K562 (cell line): Measurements from ENCODE around the gene IGSF23. TPM values are rescaled to one million over a fixed set of nuclear protein-coding genes. Genes with fewer than 3 reads are reported as not detected.
A peak's percentile ranks its signal among the peaks of the same experiment; 100 is the strongest.

Experiments
- ATAC-seq: fragments of 200-7000 bp; cut with Tn5 transposase; 3 replicates; pipeline ENCODE4 v1.9.1; 2020; ENCODE audit warnings: moderate library complexity
- BruUV-seq: library from RNA; stranded (reverse); fragments of 400-500 nt; replicated peaks from 2 replicates; lab custom pipeline; 2021; lab: Mats Ljungman, UMichigan
- CTCF ChIA-PET: fragments of 300-600 bp; formaldehyde crosslinking; extraction: SDS; loops from one replicate; lab custom pipeline; 2021; ENCODE audit warnings: low intra/inter-chr PET ratio; lab: Yijun Ruan, JAX
- POLR2A ChIA-PET: fragments of 300-600, 350-650 bp; sonication (Branson Sonifier 250); formaldehyde crosslinking; extraction: SDS; loops from one replicate; lab custom pipeline; 2021; ENCODE audit warnings: antibody characterized with exemption, inconsistent platforms; lab: Yijun Ruan, JAX
- DNase-seq, 4 experiments: peaks; one replicate each; pipeline versions ENCODE4 v3.0.0 to v3.0.0-alpha.2; 2011 to 2018; ENCODE audit warnings: low spot score in 3 of 4, mixed read lengths in 3 of 4; ENCODE audit errors: extremely low read depth in 1 of 4
- FAIRE-seq: peaks from 2 replicates; lab custom pipeline; 2011; peaks lifted over from hg19 to GRCh38; lab: Jason Lieb, UNC
- H2AFZ ChIP-seq: 2 replicates; pipeline ENCODE4 v1.6.0; 2011; ENCODE audit warnings: low read depth, low read length, control low read depth, inconsistent platforms
- H3K27ac ChIP-seq: fragments of 200-600 bp; 3 replicates; pipeline ENCODE4 v1.8.0; 2011; ENCODE audit warnings: low read depth, mild to moderate bottlenecking, control low read depth, inconsistent platforms, low read length, moderate library complexity, mixed read lengths; ENCODE audit errors: extremely low read depth
- H3K27me3 ChIP-seq, 2 experiments: fragments of 300-600 bp in 1 of 2; 2 replicates in 1 of 2; 3 replicates in 1 of 2; pipeline versions ENCODE4 v1.6.0 to v1.8.0; 2011; ENCODE audit warnings: inconsistent platforms in 2 of 2, low read length in 2 of 2, mild to moderate bottlenecking in 1 of 2, mixed read lengths in 1 of 2, moderate library complexity in 1 of 2; ENCODE audit not compliant: control insufficient read depth in 2 of 2, insufficient read depth in 2 of 2
- H3K36me3 ChIP-seq: fragments of 300-600 bp; 3 replicates; pipeline ENCODE4 v1.8.0; 2011; ENCODE audit warnings: mild to moderate bottlenecking, low read length, inconsistent platforms; ENCODE audit not compliant: control insufficient read depth, insufficient read depth
- H3K4me1 ChIP-seq, 2 experiments: fragments of 200-600 bp in 1 of 2; replicated peaks in 1 of 2; 2 replicates in 1 of 2; 3 replicates in 1 of 2; pipeline versions ENCODE4 v1.5.1 to v1.8.0; 2011; ENCODE audit warnings: inconsistent platforms in 2 of 2, low read length in 2 of 2, mild to moderate bottlenecking in 1 of 2, mixed read lengths in 1 of 2, moderate library complexity in 1 of 2; ENCODE audit not compliant: control insufficient read depth in 2 of 2, insufficient read depth in 2 of 2
- H3K4me2 ChIP-seq: 2 replicates; pipeline ENCODE4 v1.6.1; 2011; ENCODE audit warnings: low read length, control low read depth, inconsistent platforms, mixed read lengths; ENCODE audit not compliant: insufficient read depth
- H3K4me3 ChIP-seq: fragments of 200-600 bp; sonication (generic), shearing (Covaris generic); 2 replicates; pipeline ENCODE4 v1.5.1; 2016; ENCODE audit warnings: control low read depth, inconsistent platforms
- H3K79me2 ChIP-seq: fragments of 200-600 bp; 3 replicates; pipeline ENCODE4 v1.8.0; 2011; ENCODE audit warnings: low read length, inconsistent platforms; ENCODE audit not compliant: control insufficient read depth, insufficient read depth
- H3K9ac ChIP-seq, 2 experiments: 2 replicates each; pipeline versions ENCODE4 v1.6.0 to v1.6.1; 2011; ENCODE audit warnings: low read depth in 2 of 2, low read length in 2 of 2, control low read depth in 1 of 2, inconsistent platforms in 1 of 2, mild to moderate bottlenecking in 1 of 2, mixed read lengths in 1 of 2; ENCODE audit not compliant: insufficient read depth in 1 of 2
- H3K9me1 ChIP-seq: one replicate; pipeline ENCODE4 v1.6.0; 2011; ENCODE audit warnings: inconsistent platforms, mild to moderate bottlenecking, low read length, moderate library complexity; ENCODE audit not compliant: control insufficient read depth, insufficient read depth
- H3K9me3 ChIP-seq: replicated peaks from 2 replicates; pipeline ENCODE4 v1.5.1; 2011; ENCODE audit warnings: low read depth, low read length, inconsistent platforms; ENCODE audit not compliant: control insufficient read depth, insufficient read depth
- H4K20me1 ChIP-seq: replicated peaks from 2 replicates; pipeline ENCODE4 v1.6.1; 2011; ENCODE audit warnings: low read length, inconsistent platforms, mixed read lengths; ENCODE audit not compliant: control insufficient read depth, insufficient read depth
- ATF3 ChIP-seq, 2 experiments: fragments of 450-650 bp in 1 of 2; sonication (generic) in 1 of 2; formaldehyde crosslinking in 1 of 2; IDR thresholded peaks in 1 of 2; conservative IDR thresholded peaks in 1 of 2; 2 replicates each; pipeline versions ENCODE4 v1.6.1 to v1.8.1; 2016 to 2023; ENCODE audit warnings: mild to moderate bottlenecking in 2 of 2, moderate library complexity in 2 of 2, inconsistent platforms in 1 of 2, missing genetic modification reagents in 1 of 2
- DDX20 ChIP-seq: fragments of 450-650 bp; IDR thresholded peaks from 2 replicates; pipeline ENCODE4 v1.6.1; 2016; ENCODE audit warnings: missing genetic modification characterization, low read depth, mild to moderate bottlenecking, missing compliant biosample characterization, moderate library complexity
- DPF2 ChIP-seq: fragments of 450-650 bp; IDR thresholded peaks from 2 replicates; pipeline ENCODE4 v1.6.1; 2016
- HINFP ChIP-seq: fragments of 450-650 bp; conservative IDR thresholded peaks from 2 replicates; pipeline ENCODE4 v1.6.1; 2016; ENCODE audit warnings: missing genetic modification characterization, low read depth, mild to moderate bottlenecking, control low read depth, missing compliant biosample characterization
- HSF4 ChIP-seq: fragments of 250-450 bp; sonication (Bioruptor Pico); IDR thresholded peaks from 2 replicates; pipeline ENCODE4 v2.1.2; 2022; ENCODE audit warnings: mild to moderate bottlenecking, moderate library complexity, borderline replicate concordance
- KLF6 ChIP-seq: fragments of 250-450 bp; sonication (Bioruptor Pico); IDR thresholded peaks from 2 replicates; pipeline ENCODE4 v1.4.0; 2020; ENCODE audit warnings: mild to moderate bottlenecking, moderate library complexity, borderline replicate concordance
- LEF1 ChIP-seq: fragments of 450-650 bp; IDR thresholded peaks from 2 replicates; pipeline ENCODE4 v1.6.1; 2016; ENCODE audit warnings: mild to moderate bottlenecking
- MEF2D ChIP-seq: conservative IDR thresholded peaks from 2 replicates; pipeline ENCODE4 v1.6.1; 2016; ENCODE audit warnings: low read depth, missing genetic modification characterization, missing compliant biosample characterization
- PRMT5 ChIP-seq: sonication (generic); formaldehyde crosslinking; IDR thresholded peaks from 2 replicates; pipeline ENCODE4 v1.5.0; 2020; ENCODE audit warnings: missing genetic modification reagents
- TEAD2 ChIP-seq: fragments of 450-650 bp; IDR thresholded peaks from 2 replicates; pipeline ENCODE4 v1.6.1; 2016; ENCODE audit warnings: missing genetic modification characterization, control low read depth, missing compliant biosample characterization
- ZNF24 ChIP-seq: fragments of 450-650 bp; IDR thresholded peaks from 2 replicates; pipeline ENCODE4 v1.6.1; 2016
- ZNF584 ChIP-seq: fragments of 200-800 bp; sonication (Bioruptor generic); IDR thresholded peaks from 2 replicates; pipeline ENCODE4 v1.6.1; 2016; ENCODE audit warnings: low read depth, mild to moderate bottlenecking, missing genetic modification characterization, missing compliant biosample characterization
- WGBS: fragments of 100-300 bp; shearing (Covaris generic); methylation state at CpG from one replicate; pipeline ENCODE4 v1.1.6; 2016; ENCODE audit warnings: low coverage, mixed read lengths; ENCODE audit not compliant: insufficient coverage; ENCODE audit errors: missing lambda C conversion rate; 5-methylcytosine and 5-hydroxymethylcytosine counted together
- in situ Hi-C: fragments of 300-500 bp; cut with MboI; formaldehyde crosslinking; loops from 4 replicates; pipeline ENCODE4 v1.15.0; 2018; ENCODE audit warnings: inconsistent platforms, mixed read lengths
- intact Hi-C: fragments of 100-400 bp; cut with micrococcal nuclease; formaldehyde crosslinking; loops from 2 replicates; pipeline ENCODE4 v1.14.2; 2022
- polyA plus RNA-seq, 8 experiments: library from polyadenylated mRNA; depleted of rRNA in 4 of 8; stranded (reverse) in 5 of 8; unstranded in 3 of 8; fragments of >200 nt; fragmentation: Nextera tagmentation in 2 of 8; fragmentation: Illumina TruSeq in 1 of 8; extraction: Ambion mirVana in 2 of 8; extraction: Trizol in 1 of 8; gene quantifications; 2 replicates each; pipeline versions ENCODE4 v1.2.1 to v1.2.3, GENCODE V29; 2011 to 2014; ENCODE audit warnings: inconsistent platforms in 1 of 8, missing spikeins in 1 of 8
- total RNA-seq, 7 experiments: library from RNA; depleted of rRNA in 6 of 7; stranded (reverse); fragments of >200 nt in 6 of 7; fragmentation: Illumina TruSeq in 2 of 7; extraction: Trizol in 2 of 7; gene quantifications; 2 replicates each; pipeline versions ENCODE4 v1.2.1 to v1.2.3, GENCODE V29; 2011 to 2021; ENCODE audit warnings: low replicate concordance in 1 of 7
- TF ChIP-seq, protein P1 (sequence below): fragments of 450-650 bp; IDR thresholded peaks from 2 replicates; pipeline ENCODE4 v1.6.1; 2016; ENCODE audit warnings: low read depth, mild to moderate bottlenecking, moderate library complexity
- TF ChIP-seq, protein P2 (sequence below), 2 experiments: fragments of 250-450 bp in 1 of 2; fragments of 450-650 bp in 1 of 2; sonication (Bioruptor Pico) in 1 of 2; IDR thresholded peaks; 2 replicates each; pipeline versions ENCODE4 v1.6.1 to v1.8.0; 2016 to 2021; ENCODE audit warnings: mild to moderate bottlenecking in 2 of 2, moderate library complexity in 2 of 2, missing compliant biosample characterization in 1 of 2, missing genetic modification characterization in 1 of 2

The IGSF23 gene
- total and polyA plus RNA-seq, 9 of the 15 experiments (the other 6 are each of a cell fraction or from before 2014, with no cell fraction given): not detected

- TF ChIP-seq, protein P1, sequence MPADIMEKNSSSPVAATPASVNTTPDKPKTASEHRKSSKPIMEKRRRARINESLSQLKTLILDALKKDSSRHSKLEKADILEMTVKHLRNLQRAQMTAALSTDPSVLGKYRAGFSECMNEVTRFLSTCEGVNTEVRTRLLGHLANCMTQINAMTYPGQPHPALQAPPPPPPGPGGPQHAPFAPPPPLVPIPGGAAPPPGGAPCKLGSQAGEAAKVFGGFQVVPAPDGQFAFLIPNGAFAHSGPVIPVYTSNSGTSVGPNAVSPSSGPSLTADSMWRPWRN: peak; percentile 6; the same call in 1 of the 2 replicates
- TF ChIP-seq ZNF584: peak; percentile 72; the same call in 1 of the 2 replicates
These were observed 25.2 kb upstream of the IGSF23 start (continued) for GRCh38 chr19:44587963-44588770.

GRCh38 chr19:44588771-44589112 is 24.6 kb upstream of the IGSF23 start:
- no peaks in the 10 kb centered on the region for H3K36me3 ChIP-seq
- peak overlapping the region; percentile 39; the same call in 1 of the 2 replicates for H3K4me2 ChIP-seq
- FAIRE-seq (no peak), DNase-seq (no peak), ATAC-seq (no peak)
- ChIA-PET CTCF (interaction anchor here (1.1 to 1.3 kb wide), 2 partner anchors 66 to 68 kb away, joined by 3 to 4 read pairs; no protein-coding TSS in a partner anchor), POLR2A (interaction anchor here (0.9 to 2.9 kb wide), 5 partner anchors 9 to 75 kb away, joined by 3 to 8 read pairs (median 4); no protein-coding TSS in a partner anchor)
- BruUV-seq: no TSS peak
- no peaks in the 10 kb centered on the region for H3K79me2 ChIP-seq
- H3K9ac ChIP-seq: peak overlapping the region in 1 of 2 experiments; percentile 59; a peak in 2 of 4 replicates
- no peaks in the 10 kb centered on the region; the same call in 1 of the 2 replicates for H3K9me3 ChIP-seq
- H3K4me3 ChIP-seq: no peak overlapping the region
- H3K27me3 ChIP-seq: no peaks in the 10 kb centered on the region
- H4K20me1 ChIP-seq: no peaks in the 10 kb centered on the region
- in situ Hi-C loops: no loop called here
- H3K9me1 ChIP-seq: no peaks in the 10 kb centered on the region
- WGBS: 32% methylated on average over 3 of the region's 3 CpGs
- H3K4me1 ChIP-seq: peaks cover 36 to 46% of the 10 kb centered on the region in 2 experiments
- peak overlapping the region; percentile 91 for H3K27ac ChIP-seq
- intact Hi-C loops: loop anchor here (1.0 to 2.0 kb wide), 2 partner anchors 68 to 182 kb away; no protein-coding TSS in a partner anchor
- peak overlapping the region; percentile 79 for H2AFZ ChIP-seq
- TF ChIP-seq LEF1 (0 out of 2 replicates have a peak, but pooled peaks have one; percentile 2), TEAD2 (0 out of 2 replicates have a peak, but pooled peaks have one; percentile 42), DDX20 (tag) (0 out of 2 replicates have a peak, but pooled peaks have one; percentile 18), ATF3 (IDR thresholded peaks at IDR 0.05) (no peak), ATF3 (CRISPR knock-in tag; conservative IDR thresholded peaks at IDR 0.05) (no peak), HSF4 (CRISPR knock-in tag) (peak; percentile 70; the same call in 1 of the 2 replicates), ZNF24 (0 out of 2 replicates have a peak, but pooled peaks have one; percentile 1), PRMT5 (CRISPR knock-in tag) (no peak), KLF6 (CRISPR knock-in tag) (0 out of 2 replicates have a peak, but pooled peaks have one; percentile 4), MEF2D (tag) (0 out of 2 replicates have a peak, but pooled peaks have one; percentile 10), DPF2 (peak; percentile 9; the same call in 1 of the 2 replicates), HINFP (tag) (0 out of 2 replicates have a peak, but pooled peaks have one; percentile 31)
- TF ChIP-seq, protein P2, sequence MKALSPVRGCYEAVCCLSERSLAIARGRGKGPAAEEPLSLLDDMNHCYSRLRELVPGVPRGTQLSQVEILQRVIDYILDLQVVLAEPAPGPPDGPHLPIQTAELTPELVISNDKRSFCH (CRISPR knock-in tag; IDR thresholded peaks at IDR 0.05): no peak
- TF ChIP-seq, protein P2 (tag; IDR thresholded peaks at IDR 0.05): peak; percentile 61
